GM12875 (cell line): ENCODE data around the gene TGM5.
A peak's percentile ranks its signal among the peaks of the same experiment; 100 is the strongest.
"Not testable (repeated sequence)": the region's sequence is repeated elsewhere in the genome, so short reads cannot be mapped to it uniquely, and the experiment has no call there.

Experiments
- H3K4me3 ChIP-seq: one replicate; pipeline ENCODE4 v1.5.1; 2011; ENCODE audit warnings: low read depth, low read length, control low read depth
- CTCF ChIP-seq: IDR thresholded peaks from 2 replicates; pipeline ENCODE4 v1.5.1; 2011; ENCODE audit warnings: low read depth, mild to moderate bottlenecking, control low read depth, inconsistent platforms, low read length, moderate library complexity, borderline replicate concordance; ENCODE audit not compliant: insufficient read depth

Gene TGM5

GRCh38 chr15:43207024-43207423 is 59.7 kb downstream of the TGM5 start:
- no peak overlapping the region for H3K4me3 ChIP-seq
- TF ChIP-seq CTCF = no peak

- TF ChIP-seq CTCF = no peak
- no peak overlapping the region for H3K4me3 ChIP-seq
Measured at GRCh38 chr15:43206054-43206453, 60.7 kb downstream of the TGM5 start.

GRCh38 chr15:43204016-43204901 is 62.5 kb downstream of the TGM5 start:
- no peak overlapping the region for H3K4me3 ChIP-seq
- peak; percentile 74 for TF ChIP-seq CTCF

- no peak for TF ChIP-seq CTCF
- no peak overlapping the region for H3K4me3 ChIP-seq
Measured at GRCh38 chr15:43199945-43200488, 66.7 kb downstream of the TGM5 start.

GRCh38 chr15:43198992-43199391 is 67.7 kb downstream of the TGM5 start:
- no peak overlapping the region for H3K4me3 ChIP-seq
- TF ChIP-seq CTCF = no peak

GRCh38 chr15:43198556-43198955 is 68.2 kb downstream of the TGM5 start:
- not testable (repeated sequence) for H3K4me3 ChIP-seq

- H3K4me3 ChIP-seq = not testable (repeated sequence)
Measured at GRCh38 chr15:43197773-43198172, 69.0 kb downstream of the TGM5 start.

- TF ChIP-seq CTCF = no peak
- H3K4me3 ChIP-seq = no peak overlapping the region
Measured at GRCh38 chr15:43196760-43197548, 69.8 kb downstream of the TGM5 start.
